Measurements from ENCODE around the gene ACAN.
A peak's percentile ranks its signal among the peaks of the same experiment; 100 is the strongest.
"Not testable (repeated sequence)": the region's sequence is repeated elsewhere in the genome, so short reads cannot be mapped to it uniquely, and the experiment has no call there.

Gene ACAN

GRCh38 chr15:88902846-88903245 lies 99.6 kb downstream of the ACAN start:
- DNase-seq (ENCODE audit: low spot score), result no peak

- no peak for DNase-seq (ENCODE audit: low spot score)
Observed at GRCh38 chr15:88904257-88904623, 101.0 kb downstream of the ACAN start.

GRCh38 chr15:88904624-88905327 lies 101.5 kb downstream of the ACAN start:
- DNase-seq (ENCODE audit: low spot score), result peak; percentile 91

GRCh38 chr15:88905576-88905975 lies 102.3 kb downstream of the ACAN start:
- no peak for DNase-seq (ENCODE audit: low spot score)

GRCh38 chr15:88906130-88906529 lies 102.9 kb downstream of the ACAN start:
- DNase-seq (ENCODE audit: low spot score), result no peak

- DNase-seq (ENCODE audit: low spot score), result no peak
Observed at GRCh38 chr15:88906551-88906950, 103.3 kb downstream of the ACAN start.

- no peak for DNase-seq (ENCODE audit: low spot score)
Observed at GRCh38 chr15:88907111-88907510, 103.9 kb downstream of the ACAN start.

GRCh38 chr15:88908123-88908522 lies 104.9 kb downstream of the ACAN start:
- no peak for DNase-seq (ENCODE audit: low spot score)

- DNase-seq (ENCODE audit: low spot score), result no peak
Observed at GRCh38 chr15:88908697-88909621, 105.7 kb downstream of the ACAN start.

GRCh38 chr15:88909956-88910831 lies 107.0 kb downstream of the ACAN start:
- DNase-seq (ENCODE audit: low spot score), result no peak

GRCh38 chr15:88911766-88912118 lies 108.5 kb downstream of the ACAN start:
- DNase-seq (ENCODE audit: low spot score), result peak; percentile 29

- DNase-seq (ENCODE audit: low spot score), result no peak
Observed at GRCh38 chr15:88912500-88912921, 109.3 kb downstream of the ACAN start.

GRCh38 chr15:88913017-88913849 lies 110.0 kb downstream of the ACAN start, which contains the start of gene MFGE8:
MFGE8 (minus strand) TSS chr15:88913379; CDS start chr15:88913319, 60 bp downstream.
- peak; percentile 53 for DNase-seq (ENCODE audit: low spot score)

- DNase-seq (ENCODE audit: low spot score), result no peak
Observed at GRCh38 chr15:88913850-88914169, 110.6 kb downstream of the ACAN start.

GRCh38 chr15:88915354-88915753 lies 112.1 kb downstream of the ACAN start:
- DNase-seq (ENCODE audit: low spot score), result no peak

GRCh38 chr15:88917760-88918159 lies 114.5 kb downstream of the ACAN start:
- DNase-seq (ENCODE audit: low spot score), result no peak

GRCh38 chr15:88918738-88919137 lies 115.5 kb downstream of the ACAN start:
- peak; percentile 98 for DNase-seq (ENCODE audit: low spot score)

- DNase-seq (ENCODE audit: low spot score), result no peak
Observed at GRCh38 chr15:88920186-88920891, 117.1 kb downstream of the ACAN start.

- not testable (repeated sequence) for DNase-seq (ENCODE audit: low spot score)
Observed at GRCh38 chr15:88920892-88921435, 117.7 kb downstream of the ACAN start.

Data from SW480 (cell line).